ENCODE measurements around the gene ACTG1. TPM values are rescaled to one million over a fixed set of nuclear protein-coding genes. Genes with fewer than 3 reads are reported as not detected.
"Not testable (repeated sequence)": the region's sequence is repeated elsewhere in the genome, so short reads cannot be mapped to it uniquely, and the experiment has no call there.

ACTG1 gene
- total RNA-seq, 2 experiments from 2014 or later = 4,119 to 5,987 TPM

DNA sequence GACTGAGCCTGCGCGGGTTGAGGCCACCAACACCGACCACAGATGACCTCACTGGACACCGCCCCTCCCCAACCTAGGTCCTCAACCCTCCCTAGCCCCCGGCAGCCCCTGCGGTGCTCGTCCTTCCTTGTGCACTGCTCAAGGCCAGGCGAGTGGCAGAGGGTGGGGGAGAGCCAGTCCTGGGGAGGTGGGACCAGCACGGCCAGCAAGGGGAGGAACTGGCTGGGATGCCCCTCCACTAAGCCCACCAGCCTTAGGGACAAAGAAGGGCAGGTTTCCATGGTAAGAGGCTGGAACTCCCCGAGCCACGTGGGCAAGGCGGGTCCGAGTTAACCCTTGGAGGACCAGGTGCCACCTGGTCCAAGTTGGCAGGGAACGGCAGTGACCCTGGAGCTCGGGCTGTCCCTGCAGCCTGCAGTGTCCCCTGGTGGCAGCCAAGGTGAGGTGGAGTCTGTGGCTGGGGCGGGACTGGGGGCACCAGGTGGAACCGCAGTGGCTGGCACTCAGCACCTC lies 24.8 kb upstream of the ACTG1 start:
- DNase-seq = peak; percentile 59
- ChIA-PET CTCF (no interaction called here), POLR2A (no interaction called here)
- Mint-ChIP-seq H3K27me3 (peaks cover 16% of the 10 kb centered on the region), H3K27ac (no peak overlapping the region), H3K9me3 (ENCODE audit: low read depth) (no peaks in the 10 kb centered on the region), H3K36me3 (ENCODE audit: low read depth) (peaks cover 11% of the 10 kb centered on the region), H3K4me1 (no peaks in the 10 kb centered on the region), H3K4me3 (no peak overlapping the region)
- intact Hi-C loops (cut with DNase I, micrococcal nuclease) = no loop called here
- peak; percentile 57 for ATAC-seq

DNA sequence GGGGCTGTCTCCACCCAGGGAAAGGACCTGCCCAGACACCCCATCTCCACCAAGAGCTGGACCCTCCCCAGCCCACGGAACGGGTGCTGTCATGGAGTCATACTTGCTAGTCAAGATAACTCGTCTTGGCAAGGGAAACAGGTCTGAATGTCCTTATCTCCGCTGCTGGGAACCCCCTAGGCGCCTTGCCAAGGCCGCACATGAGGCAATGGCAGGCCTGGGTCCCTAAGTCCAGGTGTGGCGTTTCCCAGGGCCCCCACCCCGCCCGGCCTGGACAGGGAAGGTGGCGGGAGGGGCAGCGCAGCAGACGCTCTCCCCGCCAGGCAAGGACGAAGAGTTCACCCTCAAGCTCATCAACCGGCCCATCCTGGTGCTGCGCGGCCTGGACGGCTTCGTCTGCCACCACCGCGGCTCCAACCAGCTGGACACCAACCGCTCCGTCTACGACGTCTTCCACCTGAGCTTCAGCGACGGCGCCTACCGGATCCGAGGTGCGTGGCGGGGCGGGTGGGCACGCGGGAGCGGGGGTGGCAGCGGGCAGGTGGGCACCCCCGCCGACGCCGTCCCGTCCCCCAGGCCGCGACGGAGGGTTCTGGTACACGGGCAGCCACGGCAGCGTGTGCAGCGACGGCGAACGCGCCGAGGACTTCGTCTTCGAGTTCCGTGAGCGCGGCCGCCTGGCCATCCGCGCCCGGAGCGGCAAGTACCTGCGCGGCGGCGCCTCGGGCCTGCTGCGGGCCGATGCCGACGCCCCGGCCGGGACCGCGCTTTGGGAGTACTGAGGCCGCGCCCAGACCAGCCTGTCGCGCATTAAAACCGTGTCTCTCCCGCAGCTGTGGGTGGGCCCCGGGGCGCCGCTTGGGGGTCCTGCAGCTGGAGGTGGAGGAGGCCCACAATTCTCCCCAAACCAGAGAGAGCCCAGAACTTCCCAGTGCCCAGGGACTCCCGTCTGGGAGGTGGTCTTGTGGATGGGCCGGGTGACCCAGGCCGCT lies 24.0 kb upstream of the ACTG1 start:
- Mint-ChIP-seq H3K36me3 (ENCODE audit: low read depth) (peaks cover 7% of the 10 kb centered on the region), H3K27ac (no peak overlapping the region), H3K4me1 (no peaks in the 10 kb centered on the region), H3K9me3 (ENCODE audit: low read depth) (no peaks in the 10 kb centered on the region), H3K27me3 (peaks cover 16% of the 10 kb centered on the region), H3K4me3 (no peak overlapping the region)
- ATAC-seq (no peak), DNase-seq (no peak)
- intact Hi-C loops (cut with DNase I, micrococcal nuclease) = no loop called here
- ChIA-PET POLR2A (no interaction called here), CTCF (interaction anchor here (0.9 to 1.3 kb wide), 3 partner anchors 18 to 485 kb away, joined by 3 to 4 read pairs (median 3); no protein-coding TSS in a partner anchor)

DNA sequence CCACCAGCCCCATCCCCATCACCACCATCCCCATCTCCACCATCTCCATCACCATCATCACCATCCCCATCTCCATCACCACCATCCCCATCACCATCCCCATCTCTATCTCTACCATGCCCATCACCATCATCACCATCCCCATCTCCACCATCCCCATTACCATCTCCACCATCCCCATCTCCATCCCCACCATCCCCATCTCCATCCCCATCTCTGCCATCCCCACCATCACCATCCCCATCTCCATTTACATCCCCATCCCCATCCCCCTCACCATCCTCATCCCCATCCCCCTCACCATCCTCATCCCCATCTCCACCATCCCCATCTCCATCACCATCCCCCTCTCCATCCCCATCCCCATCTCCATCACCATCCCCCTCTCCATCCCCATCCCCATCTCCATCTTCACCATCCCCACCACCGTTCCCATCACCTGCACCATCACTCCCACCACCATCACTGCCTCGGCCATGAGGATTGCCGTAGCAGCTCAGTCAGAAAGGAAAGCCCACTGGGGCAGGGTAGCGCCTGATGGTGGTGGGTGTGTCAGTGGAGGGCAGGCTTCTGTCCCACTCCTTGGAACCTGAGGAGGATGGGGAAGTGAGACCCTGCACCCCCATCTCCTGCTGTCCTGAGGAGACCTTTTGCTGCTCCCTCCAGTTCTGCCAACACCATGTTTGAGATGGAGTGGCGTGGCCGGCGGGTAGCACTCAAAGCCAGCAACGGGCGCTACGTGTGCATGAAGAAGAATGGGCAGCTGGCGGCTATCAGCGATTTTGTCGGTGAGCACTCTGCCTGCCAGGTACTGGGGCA lies 23.1 kb upstream of the ACTG1 start:
- ATAC-seq = no peak
- CTCF ChIA-PET = interaction anchor here (0.9 to 1.3 kb wide), 3 partner anchors 17 to 485 kb away, joined by 3 to 4 read pairs (median 3); no protein-coding TSS in a partner anchor
- POLR2A ChIA-PET = no interaction called here

DNA sequence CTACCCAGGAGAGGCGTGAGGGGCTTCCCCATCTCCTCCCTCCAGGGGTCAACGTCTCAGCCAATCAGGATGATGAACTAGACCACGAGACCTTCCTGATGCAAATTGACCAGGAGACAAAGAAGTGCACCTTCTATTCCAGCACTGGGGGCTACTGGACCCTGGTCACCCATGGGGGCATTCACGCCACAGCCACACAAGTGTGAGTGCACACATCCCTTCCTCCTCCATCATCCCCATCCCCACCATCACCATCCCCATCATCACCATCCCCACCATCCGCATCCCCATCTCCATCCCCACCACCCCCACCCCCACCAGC lies 22.4 kb upstream of the ACTG1 start:
- Mint-ChIP-seq H3K4me3 (no peak overlapping the region), H3K27ac (no peak overlapping the region), H3K4me1 (no peaks in the 10 kb centered on the region), H3K36me3 (ENCODE audit: low read depth) (peaks cover 5% of the 10 kb centered on the region), H3K9me3 (ENCODE audit: low read depth) (no peaks in the 10 kb centered on the region), H3K27me3 (peaks cover 16% of the 10 kb centered on the region)
- CTCF ChIA-PET = interaction anchor here (1.1 kb wide), 1 partner anchor 16 kb away, joined by 3 read pairs; no protein-coding TSS in a partner anchor
- intact Hi-C loops (cut with DNase I, micrococcal nuclease) = no loop called here
- DNase-seq = no peak
- POLR2A ChIA-PET = no interaction called here
- ATAC-seq = no peak

More for the DNA sequence above, 23.1 kb upstream of the ACTG1 start:
- Mint-ChIP-seq H3K27ac (no peak overlapping the region), H3K4me1 (no peaks in the 10 kb centered on the region), H3K27me3 (peaks cover 16% of the 10 kb centered on the region), H3K36me3 (ENCODE audit: low read depth) (peaks cover 5% of the 10 kb centered on the region), H3K9me3 (ENCODE audit: low read depth) (no peaks in the 10 kb centered on the region), H3K4me3 (no peak overlapping the region)
- intact Hi-C loops (cut with DNase I, micrococcal nuclease) = no loop called here
- no peak for DNase-seq

DNA sequence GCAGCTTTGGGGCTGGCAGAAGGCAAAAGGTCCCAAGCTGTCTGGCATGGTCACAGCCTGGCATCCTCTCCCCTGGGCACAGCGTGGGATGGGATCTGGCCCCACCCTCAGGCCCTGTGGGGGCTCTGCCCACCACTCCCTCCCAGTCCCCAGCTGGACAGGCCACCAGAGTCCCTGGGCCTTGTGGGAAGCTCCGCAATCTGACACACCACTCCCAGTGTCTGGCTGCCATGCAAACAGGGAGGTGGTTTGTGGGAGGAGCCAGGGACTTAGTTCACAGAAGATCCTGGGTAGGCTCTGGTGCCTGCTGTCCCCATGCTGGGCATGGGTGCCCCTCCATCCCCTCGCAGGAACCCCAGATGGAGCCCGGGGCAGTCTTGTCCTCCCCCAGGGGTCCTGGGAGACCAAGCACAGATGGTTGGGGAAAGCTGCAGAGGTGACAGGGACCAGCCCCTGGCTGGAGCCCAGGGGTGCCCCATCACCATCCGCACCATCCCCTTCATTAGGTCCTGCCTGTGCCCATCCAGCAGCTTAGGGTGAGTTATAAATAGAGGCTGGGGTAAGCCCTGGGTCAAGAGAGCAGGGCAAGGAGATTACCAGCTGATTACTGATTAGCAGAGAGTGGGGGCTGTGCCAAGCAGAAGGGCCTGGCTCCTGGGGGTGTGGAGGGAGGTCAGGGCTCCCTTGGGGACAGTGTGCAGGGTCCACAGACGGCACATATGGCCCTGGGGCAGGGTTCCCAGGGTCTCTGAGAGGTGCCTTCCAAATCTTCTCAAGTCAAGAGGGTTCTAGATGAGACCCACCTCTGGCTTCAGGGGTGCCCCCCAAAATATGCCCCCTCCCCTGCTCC lies 21.8 kb upstream of the ACTG1 start:
- intact Hi-C loops (cut with DNase I, micrococcal nuclease) = no loop called here
- H3K36me3 Mint-ChIP-seq (ENCODE audit: low read depth) = peaks cover 2% of the 10 kb centered on the region
- no peaks in the 10 kb centered on the region for H3K4me1 Mint-ChIP-seq
- no peak overlapping the region for H3K27ac Mint-ChIP-seq
- ATAC-seq (no peak), DNase-seq (no peak)
- H3K9me3 Mint-ChIP-seq (ENCODE audit: low read depth) = no peaks in the 10 kb centered on the region
- ChIA-PET CTCF (interaction anchor here (1.1 kb wide), 1 partner anchor 15 kb away, joined by 3 read pairs; no protein-coding TSS in a partner anchor), POLR2A (no interaction called here)
- no peak overlapping the region for H3K4me3 Mint-ChIP-seq
- H3K27me3 Mint-ChIP-seq = peaks cover 16% of the 10 kb centered on the region

DNA sequence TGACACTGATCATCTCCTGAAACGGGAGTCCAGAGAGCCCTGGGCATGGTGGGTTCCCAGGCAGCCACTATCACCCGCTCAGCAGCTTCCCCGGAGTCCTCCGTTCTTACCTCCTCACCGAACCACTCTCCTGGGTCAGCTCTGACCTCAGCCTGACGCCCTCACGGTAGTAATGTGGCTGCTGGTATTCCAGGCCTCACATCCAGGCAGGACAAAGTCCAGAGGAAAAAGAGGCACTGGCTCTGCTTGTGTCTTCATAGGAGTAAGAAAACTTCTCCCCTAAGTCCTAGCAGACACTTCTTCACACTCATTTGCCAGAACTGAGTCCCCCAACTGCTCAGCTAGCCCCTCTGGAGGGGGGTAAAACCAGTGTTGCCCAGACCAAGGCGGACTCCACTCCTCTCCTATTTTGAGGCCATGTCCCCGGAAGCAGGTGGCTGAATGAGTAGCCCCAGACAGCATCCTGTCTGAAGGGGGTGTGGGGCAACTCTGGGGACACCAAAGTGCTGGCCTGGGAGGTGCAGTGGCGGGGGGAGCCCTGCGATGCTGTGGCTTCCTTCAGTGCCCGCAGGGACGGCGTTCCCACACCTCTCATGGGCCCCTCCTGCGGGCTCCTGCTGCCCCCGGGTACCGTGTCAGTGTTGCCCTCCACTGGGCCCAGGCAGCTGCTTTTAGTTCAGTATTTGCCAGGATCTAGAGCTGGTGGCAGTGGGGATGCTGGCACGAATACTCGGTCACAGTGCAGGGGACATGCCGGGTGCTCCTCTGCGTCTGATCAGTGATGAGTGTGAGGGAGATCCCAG lies 20.9 kb upstream of the ACTG1 start:
- Mint-ChIP-seq H3K27ac (no peak overlapping the region), H3K9me3 (ENCODE audit: low read depth) (no peaks in the 10 kb centered on the region), H3K27me3 (peaks cover 16% of the 10 kb centered on the region), H3K4me3 (no peak overlapping the region), H3K4me1 (no peaks in the 10 kb centered on the region), H3K36me3 (ENCODE audit: low read depth) (peaks cover 2% of the 10 kb centered on the region)
- intact Hi-C loops (cut with DNase I, micrococcal nuclease) = no loop called here
- POLR2A ChIA-PET = no interaction called here
- DNase-seq (no peak), ATAC-seq (no peak)
- CTCF ChIA-PET = interaction anchor here (0.6 to 1.1 kb wide), 2 partner anchors 15 to 242 kb away, joined by 3 read pairs; no protein-coding TSS in a partner anchor

DNA sequence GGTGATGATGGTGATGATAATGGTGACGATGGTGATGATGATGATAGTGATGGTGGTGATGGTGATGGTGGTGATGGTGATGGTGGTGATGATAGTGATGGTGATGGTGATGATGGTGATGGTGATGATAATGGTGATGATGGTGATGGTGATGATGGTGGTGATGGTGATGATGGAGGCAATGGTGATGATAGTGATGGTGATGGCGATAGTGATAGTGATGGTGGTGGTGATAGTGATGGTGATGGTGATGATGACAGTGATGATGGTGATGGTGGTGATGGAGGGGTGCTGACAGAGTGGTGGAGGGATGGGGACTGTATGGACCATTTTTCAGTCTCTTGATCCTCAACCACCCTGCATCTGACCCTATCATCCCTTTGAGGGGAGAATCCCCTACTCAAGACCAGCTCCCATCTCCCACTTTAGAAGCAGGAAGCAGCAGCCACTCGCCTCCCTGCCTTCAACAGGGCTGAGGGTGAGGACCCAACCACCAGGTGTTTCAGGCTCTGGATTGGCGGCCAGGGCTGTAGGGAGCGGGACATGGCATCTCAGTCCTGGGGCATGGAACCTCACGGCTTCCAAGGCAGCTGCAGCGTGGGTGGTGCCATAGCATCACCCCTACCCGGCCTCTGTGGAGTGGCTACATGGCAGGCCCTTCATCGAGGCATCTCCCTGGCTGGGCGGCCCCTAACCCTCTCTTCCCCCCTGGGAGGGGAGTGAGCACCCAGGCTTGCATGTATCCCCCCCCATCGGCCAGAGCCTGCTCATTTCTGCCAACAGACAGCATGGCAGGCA lies 20.1 kb upstream of the ACTG1 start:
- Mint-ChIP-seq H3K4me3 (no peak overlapping the region), H3K9me3 (ENCODE audit: low read depth) (no peaks in the 10 kb centered on the region), H3K36me3 (ENCODE audit: low read depth) (no peaks in the 10 kb centered on the region), H3K27me3 (peaks cover 14% of the 10 kb centered on the region), H3K27ac (no peak overlapping the region), H3K4me1 (no peaks in the 10 kb centered on the region)
- ChIA-PET POLR2A (no interaction called here), CTCF (interaction anchor here (0.6 kb wide), 1 partner anchor 241 kb away, joined by 3 read pairs; no protein-coding TSS in a partner anchor)
- intact Hi-C loops (cut with DNase I, micrococcal nuclease) = no loop called here
- ATAC-seq = no peak
- no peak for DNase-seq

DNA sequence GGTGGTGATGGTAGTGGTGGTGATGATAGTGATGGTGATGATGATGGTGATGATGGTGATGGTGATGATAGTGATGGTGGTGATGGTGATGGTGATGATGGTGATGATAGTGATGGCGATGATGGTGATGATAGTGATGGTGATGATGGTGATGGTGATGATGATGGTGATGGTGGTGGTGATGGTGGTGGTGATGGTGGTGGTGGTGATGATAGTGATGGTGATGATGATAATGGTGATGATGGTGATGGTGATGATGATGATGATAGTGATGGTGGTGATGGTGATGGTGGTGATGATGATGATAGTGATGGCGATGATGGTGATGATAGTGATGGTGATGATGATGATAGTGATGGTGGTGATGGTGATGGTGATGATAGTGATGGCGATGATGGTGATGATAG lies 19.4 kb upstream of the ACTG1 start:
- H3K36me3 Mint-ChIP-seq (ENCODE audit: low read depth); intact Hi-C loops (cut with DNase I, micrococcal nuclease); POLR2A ChIA-PET; H3K9me3 Mint-ChIP-seq (ENCODE audit: low read depth); H3K4me3 Mint-ChIP-seq; ATAC-seq; H3K4me1 Mint-ChIP-seq; DNase-seq; H3K27ac Mint-ChIP-seq; CTCF ChIA-PET: not testable (repeated sequence)
- peaks cover 14% of the 10 kb centered on the region for H3K27me3 Mint-ChIP-seq

DNA sequence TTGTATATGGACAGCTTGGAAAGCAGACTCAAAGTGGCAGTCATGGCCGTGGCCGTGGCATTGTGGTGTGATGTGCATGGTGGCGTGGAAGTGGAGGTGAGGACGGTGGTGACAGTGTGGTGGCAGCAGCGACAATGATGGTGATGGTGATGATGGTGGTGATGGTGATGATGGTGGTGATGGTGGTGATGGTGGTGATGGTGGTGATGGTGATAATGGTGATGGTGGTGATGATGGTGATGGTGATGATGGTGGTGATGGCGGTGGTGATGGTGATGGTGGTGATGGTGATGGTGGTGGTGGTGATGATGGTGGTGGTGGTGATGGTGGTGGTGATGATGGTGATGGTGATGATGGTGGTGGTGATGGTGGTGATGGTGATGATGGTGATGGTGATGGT lies 18.4 kb upstream of the ACTG1 start:
- H3K27ac Mint-ChIP-seq; CTCF ChIA-PET; H3K9me3 Mint-ChIP-seq (ENCODE audit: low read depth); ATAC-seq; intact Hi-C loops (cut with DNase I, micrococcal nuclease); H3K4me3 Mint-ChIP-seq; POLR2A ChIA-PET; H3K4me1 Mint-ChIP-seq; H3K36me3 Mint-ChIP-seq (ENCODE audit: low read depth); DNase-seq: not testable (repeated sequence)
- H3K27me3 Mint-ChIP-seq = peaks cover 14% of the 10 kb centered on the region

DNA sequence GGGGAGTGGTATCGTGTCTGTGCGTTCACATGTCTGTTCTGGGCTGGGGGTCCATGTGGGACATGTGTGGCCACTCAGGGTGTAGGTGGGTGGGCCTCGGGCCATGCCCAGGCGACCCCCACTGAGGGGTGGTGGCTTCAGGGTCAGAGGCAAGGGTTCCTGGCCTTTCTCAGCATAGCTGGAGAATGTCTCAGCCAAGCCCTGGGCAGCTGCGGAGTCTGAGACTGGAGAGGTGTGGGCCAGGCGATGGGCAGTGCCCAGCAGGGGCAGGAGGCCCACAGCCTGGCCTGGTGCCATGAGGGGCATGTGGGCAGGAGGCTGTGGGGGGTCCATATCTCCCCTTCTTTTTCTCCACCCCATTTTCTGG lies 16.8 kb upstream of the ACTG1 start:
- Mint-ChIP-seq H3K36me3 (ENCODE audit: low read depth) (no peaks in the 10 kb centered on the region), H3K27ac (no peak overlapping the region), H3K4me1 (no peaks in the 10 kb centered on the region), H3K4me3 (no peak overlapping the region), H3K9me3 (ENCODE audit: low read depth) (no peaks in the 10 kb centered on the region), H3K27me3 (peaks cover 6% of the 10 kb centered on the region)
- ATAC-seq (no peak), DNase-seq (no peak)
- POLR2A ChIA-PET = interaction anchor here (0.5 kb wide), 1 partner anchor 58 kb away, joined by 8 read pairs; no protein-coding TSS in a partner anchor
- intact Hi-C loops (cut with DNase I, micrococcal nuclease) = no loop called here
- CTCF ChIA-PET = no interaction called here

Measured in activated CD4-positive, alpha-beta T cell treated with anti-CD3 and anti-CD28 coated beads for 36 hours (primary cell).